ENCODE data around the gene UBXN11. TPM values are rescaled to one million over a fixed set of nuclear protein-coding genes. Genes with fewer than 3 reads are reported as not detected.

UBXN11 gene
- total RNA-seq, 4 donors from 2014 or later, result 4.9 to 17.9 (median 12.0) TPM

- in situ Hi-C loops (cut with MboI; ENCODE audit: low pct_ligation_motif_present in 1 of 4, low pct_unique_long_range_greater_than_20kb in 1 of 4, low sequenced_read_pairs in 3 of 4), result no loop called here
- Histone ChIP-seq H3K27me3 (peaks cover 15% of the 10 kb centered on the region), H3K9me3 (no peaks in the 10 kb centered on the region), H3K4me1 (peaks cover 0 to 20% (median 11%) of the 10 kb centered on the region in 4 donors), H3K36me3 (no peaks in the 10 kb centered on the region), H3K4me3 (no peak overlapping the region), H3K27ac (no peak overlapping the region)
- TF ChIP-seq EP300 (IDR thresholded peaks at IDR 0.05; ENCODE audit: low read depth) (no peak), POLR2AphosphoS5 (IDR thresholded peaks at IDR 0.05) (no peak), POLR2A (IDR thresholded peaks at IDR 0.05) (no peak), CTCF (IDR thresholded peaks at IDR 0.05) (no peak)
- no peak for DNase-seq
- intact Hi-C loops (cut with DNase I; ENCODE audit: low total_unique reads), result no loop called here
- 61 to 71% methylated on average over 4 of the region's 4 CpGs for WGBS, 2 donors (ENCODE audit: low coverage in 1 of 2)
Measured at GRCh38 chr1:26340047-26340481, 33.6 kb upstream of the UBXN11 start.

GRCh38 chr1:26338670-26339069, 32.2 kb upstream of the UBXN11 start:
- in situ Hi-C loops (cut with MboI; ENCODE audit: low pct_ligation_motif_present in 1 of 4, low pct_unique_long_range_greater_than_20kb in 1 of 4, low sequenced_read_pairs in 3 of 4), result no loop called here
- TF ChIP-seq CTCF (IDR thresholded peaks at IDR 0.05) (no peak), POLR2AphosphoS5 (IDR thresholded peaks at IDR 0.05) (no peak), POLR2A (IDR thresholded peaks at IDR 0.05) (no peak), EP300 (IDR thresholded peaks at IDR 0.05; ENCODE audit: low read depth) (no peak)
- no peaks in the 10 kb centered on the region for H3K36me3 ChIP-seq

GRCh38 chr1:26337625-26338024, 31.2 kb upstream of the UBXN11 start:
- peaks cover 37% of the 10 kb centered on the region for H3K27me3 ChIP-seq
- H3K4me3 ChIP-seq, result no peak overlapping the region
- TF ChIP-seq POLR2AphosphoS5 (IDR thresholded peaks at IDR 0.05) (no peak), POLR2A (IDR thresholded peaks at IDR 0.05) (no peak), EP300 (IDR thresholded peaks at IDR 0.05; ENCODE audit: low read depth) (no peak), CTCF (IDR thresholded peaks at IDR 0.05) (no peak)
- H3K9me3 ChIP-seq, result no peaks in the 10 kb centered on the region
- no peaks in the 10 kb centered on the region for H3K36me3 ChIP-seq
- intact Hi-C loops (cut with DNase I; ENCODE audit: low total_unique reads) (no loop called here), in situ Hi-C loops (cut with MboI; ENCODE audit: low pct_ligation_motif_present in 1 of 4, low pct_unique_long_range_greater_than_20kb in 1 of 4, low sequenced_read_pairs in 3 of 4) (no loop called here)
- H3K27ac ChIP-seq, result no peak overlapping the region
- no peak for DNase-seq
- H3K4me1 ChIP-seq, result peaks cover 0 to 21% (median 11%) of the 10 kb centered on the region in 4 donors
- 75 to 80% methylated on average over 1 to 4 of the region's 4 CpGs for WGBS, 2 donors (ENCODE audit: low coverage in 1 of 2)

More at GRCh38 chr1:26338670-26339069, 32.2 kb upstream of the UBXN11 start:
- H3K9me3 ChIP-seq, result no peaks in the 10 kb centered on the region
- intact Hi-C loops (cut with DNase I; ENCODE audit: low total_unique reads), result no loop called here
- H3K4me1 ChIP-seq, result peaks cover 0 to 21% (median 11%) of the 10 kb centered on the region in 4 donors
- H3K27me3 ChIP-seq, result peaks cover 29% of the 10 kb centered on the region
- no peak for DNase-seq
- H3K4me3 ChIP-seq, result no peak overlapping the region
- 85 to 100% methylated on average over 1 of the region's 1 CpG for WGBS, 2 donors (ENCODE audit: low coverage in 1 of 2)
- no peak overlapping the region for H3K27ac ChIP-seq

GRCh38 chr1:26337206-26337535, 30.7 kb upstream of the UBXN11 start:
- in situ Hi-C loops (cut with MboI; ENCODE audit: low pct_ligation_motif_present in 1 of 4, low pct_unique_long_range_greater_than_20kb in 1 of 4, low sequenced_read_pairs in 3 of 4), result no loop called here
- TF ChIP-seq CTCF (IDR thresholded peaks at IDR 0.05), result no peak
- no peak for TF ChIP-seq POLR2AphosphoS5 (IDR thresholded peaks at IDR 0.05)
- no peak for TF ChIP-seq EP300 (IDR thresholded peaks at IDR 0.05; ENCODE audit: low read depth)
- no peak for TF ChIP-seq POLR2A (IDR thresholded peaks at IDR 0.05)
- no peak overlapping the region for H3K27ac ChIP-seq
- no peak overlapping the region for H3K4me3 ChIP-seq
- intact Hi-C loops (cut with DNase I; ENCODE audit: low total_unique reads), result no loop called here
- no peaks in the 10 kb centered on the region for H3K9me3 ChIP-seq
- no peak for DNase-seq
- H3K36me3 ChIP-seq, result no peaks in the 10 kb centered on the region
- WGBS, 2 donors (ENCODE audit: low coverage in 1 of 2), result 85% methylated on average over 7 of the region's 7 CpGs; no CpG with 5 or more reads in 1 of the 2 donors
- H3K27me3 ChIP-seq, result peaks cover 39% of the 10 kb centered on the region
- peaks cover 0 to 21% (median 11%) of the 10 kb centered on the region in 4 donors for H3K4me1 ChIP-seq
